GM18870 (cell line): ENCODE data around the gene AOC3.
"Not testable (repeated sequence)": the region's sequence is repeated elsewhere in the genome, so short reads cannot be mapped to it uniquely, and the experiment has no call there.

Source experiments
- ATAC-seq: cut with Tn5 transposase; IDR thresholded peaks from one replicate; pipeline ENCODE4 v1.9.1; 2021; ENCODE audit warnings: moderate library complexity; ENCODE audit not compliant: unreplicated experiment

Gene AOC3

GRCh38 chr17:42866631-42867575, 15.9 kb downstream of the AOC3 start:
- no peak for ATAC-seq

- ATAC-seq = not testable (repeated sequence)
These were observed 16.8 kb downstream of the AOC3 start for GRCh38 chr17:42867694-42868261.

GRCh38 chr17:42868338-42868737, 17.3 kb downstream of the AOC3 start:
- ATAC-seq = no peak

GRCh38 chr17:42871647-42872046, 20.6 kb downstream of the AOC3 start:
- no peak for ATAC-seq

- no peak for ATAC-seq
These were observed 21.4 kb downstream of the AOC3 start for GRCh38 chr17:42872251-42872965.

- no peak for ATAC-seq
These were observed 22.3 kb downstream of the AOC3 start for GRCh38 chr17:42873315-42873714.

GRCh38 chr17:42873932-42874695, 23.1 kb downstream of the AOC3 start:
- ATAC-seq = not testable (repeated sequence)

GRCh38 chr17:42877037-42877436, 26.0 kb downstream of the AOC3 start:
- ATAC-seq = no peak

- ATAC-seq = no peak
These were observed 27.3 kb downstream of the AOC3 start for GRCh38 chr17:42878123-42878880.

GRCh38 chr17:42878924-42879595, 28.1 kb downstream of the AOC3 start:
- ATAC-seq = no peak

- ATAC-seq = no peak
These were observed 28.6 kb downstream of the AOC3 start for GRCh38 chr17:42879596-42879985.

- no peak for ATAC-seq
These were observed 29.8 kb downstream of the AOC3 start for GRCh38 chr17:42880776-42881310.

GRCh38 chr17:42881706-42882105, 30.7 kb downstream of the AOC3 start:
- ATAC-seq = not testable (repeated sequence)

GRCh38 chr17:42882166-42882565, 31.2 kb downstream of the AOC3 start:
- ATAC-seq = no peak

- no peak for ATAC-seq
These were observed 33.0 kb downstream of the AOC3 start for GRCh38 chr17:42883802-42884558.

- ATAC-seq = not testable (repeated sequence)
These were observed 34.8 kb downstream of the AOC3 start for GRCh38 chr17:42885806-42886205.

- no peak for ATAC-seq
These were observed 35.5 kb downstream of the AOC3 start for GRCh38 chr17:42886283-42887176.

- no peak for ATAC-seq
These were observed 38.8 kb downstream of the AOC3 start for GRCh38 chr17:42889809-42890208.
